OCI-M2 (cell line): ENCODE data around the gene ATP2A3.

Experiments used
- DNase-seq: peaks from one replicate; lab custom pipeline; 2025; ENCODE audit not compliant: unreplicated experiment; lab: John Stamatoyannopoulos, UW

ATP2A3 gene

GRCh38 chr17:3914312-3914670 lies 49.9 kb downstream of the ATP2A3 start:
- no peak for DNase-seq

- DNase-seq: no peak
Measured at GRCh38 chr17:3913531-3914311, 50.5 kb downstream of the ATP2A3 start.

GRCh38 chr17:3912827-3913226 lies 51.4 kb downstream of the ATP2A3 start:
- DNase-seq: no peak

- no peak for DNase-seq
Measured at GRCh38 chr17:3911271-3912053, 52.8 kb downstream of the ATP2A3 start.

GRCh38 chr17:3910420-3911270 lies 53.6 kb downstream of the ATP2A3 start:
- no peak for DNase-seq

GRCh38 chr17:3909257-3909656 lies 55.0 kb downstream of the ATP2A3 start:
- no peak for DNase-seq

- DNase-seq: no peak
Measured at GRCh38 chr17:3907483-3908216, 56.6 kb downstream of the ATP2A3 start.

- no peak for DNase-seq
Measured at GRCh38 chr17:3906881-3907280, 57.4 kb downstream of the ATP2A3 start.

- no peak for DNase-seq
Measured at GRCh38 chr17:3905017-3905520, 59.2 kb downstream of the ATP2A3 start.

- DNase-seq: no peak
Measured at GRCh38 chr17:3904501-3904900, 59.7 kb downstream of the ATP2A3 start.

- DNase-seq: no peak
Measured at GRCh38 chr17:3903881-3904290, 60.4 kb downstream of the ATP2A3 start.

- no peak for DNase-seq
Measured at GRCh38 chr17:3903051-3903825, 61.0 kb downstream of the ATP2A3 start.

- DNase-seq: no peak
Measured at GRCh38 chr17:3900646-3901045, 63.6 kb downstream of the ATP2A3 start.

GRCh38 chr17:3897731-3898130 lies 66.5 kb downstream of the ATP2A3 start:
- no peak for DNase-seq

GRCh38 chr17:3896968-3897235 lies 67.3 kb downstream of the ATP2A3 start:
- DNase-seq: no peak

GRCh38 chr17:3896108-3896967 lies 67.9 kb downstream of the ATP2A3 start:
- no peak for DNase-seq

GRCh38 chr17:3895354-3895753 lies 68.9 kb downstream of the ATP2A3 start:
- DNase-seq: no peak

GRCh38 chr17:3894911-3895343 lies 69.3 kb downstream of the ATP2A3 start:
- DNase-seq: no peak

GRCh38 chr17:3894188-3894587 lies 70.0 kb downstream of the ATP2A3 start:
- DNase-seq: no peak
